ENCODE results near the gene B4GAT1. TPM values are rescaled to one million over a fixed set of nuclear protein-coding genes. Genes with fewer than 3 reads are reported as not detected.

The B4GAT1 gene
- total and polyA plus RNA-seq, 2 of the 13 experiments (the other 11 are each of a cell fraction or from before 2014, with no cell fraction given) = 40.4 to 109 TPM

GRCh38 chr11:66326261-66327111 is 20.9 kb downstream of the B4GAT1 start (continued):
- TF ChIP-seq HIVEP1 (CRISPR knock-in tag; IDR thresholded peaks at IDR 0.05) = 0 out of 2 replicates have a peak, but pooled peaks have one; percentile 6
- no peak for TF ChIP-seq RERE (CRISPR knock-in tag; IDR thresholded peaks at IDR 0.05; ENCODE audit: low read depth)
- TF ChIP-seq ZNF256 (CRISPR knock-in tag; conservative IDR thresholded peaks at IDR 0.05) = no peak

GRCh38 chr11:66325263-66325671 is 22.2 kb downstream of the B4GAT1 start:
- Histone ChIP-seq H3K27ac (ENCODE audit: extremely low read length, insufficient read depth, low read length) (no peak overlapping the region), H2AFZ (ENCODE audit: low read length) (no peak overlapping the region), H4K20me1 (ENCODE audit: insufficient read depth, low read length) (no peaks in the 10 kb centered on the region), H3K79me2 (ENCODE audit: insufficient read depth, low read length) (no peaks in the 10 kb centered on the region), H3K4me3 (replicated peaks in 1 of 3; ENCODE audit: insufficient read depth in 1 of 3, low read depth in 2 of 3, low read length in 3 of 3) (no peak overlapping the region), H3K27me3 (ENCODE audit: control insufficient read depth in 1 of 2, insufficient read depth in 2 of 2, low read length in 2 of 2) (peaks cover 0 to 24% of the 10 kb centered on the region in 2 experiments; a peak in 3 of 5 replicates), H3K9ac (ENCODE audit: insufficient read depth, low read depth, low read length) (no peak overlapping the region), H3K4me1 (ENCODE audit: insufficient read depth, low read length) (peaks cover 69% of the 10 kb centered on the region), H3K9me3 (ENCODE audit: low read length) (no peaks in the 10 kb centered on the region), H3K36me3 (replicated peaks in 1 of 2; ENCODE audit: control insufficient read depth in 1 of 2, insufficient read depth in 2 of 2, low read length in 2 of 2) (no peaks in the 10 kb centered on the region), H3K4me2 (ENCODE audit: low read depth, low read length) (no peak overlapping the region; the same call in 1 of the 2 replicates)
- no TSS peak for BruUV-seq (replicated peaks)
- TF ChIP-seq ZIK1 (CRISPR knock-in tag; IDR thresholded peaks at IDR 0.05; ENCODE audit: borderline replicate concordance, low read depth) = no peak
- 0 out of 2 replicates have a peak, but pooled peaks have one; percentile 5 for TF ChIP-seq ZNF687 (CRISPR knock-in tag; IDR thresholded peaks at IDR 0.05)
- TF ChIP-seq ZNF670 (CRISPR knock-in tag; IDR thresholded peaks at IDR 0.05; ENCODE audit: borderline replicate concordance) = no peak
- peak; percentile 87 for TF ChIP-seq MNT (IDR thresholded peaks at IDR 0.05)
- 61% methylated on average over 5 of the region's 8 CpGs for WGBS (ENCODE audit: low lambda C conversion rate)
- in situ Hi-C loops (cut with HindIII; ENCODE audit: extremely low pct_ligation_motif_present, low pct_unique_long_range_greater_than_20kb) (loop anchor here (5.0 kb wide), 1 partner anchor 33 kb away; the partner anchor contains the start of gene TMEM151A), intact Hi-C loops (cut with micrococcal nuclease; ENCODE audit: unreplicated experiment) (loop anchor here (5.0 kb wide), 1 partner anchor 543 kb away; the partner anchor contains the start of gene AP5B1)
- ATAC-seq (no peak), FAIRE-seq (no peak), DNase-seq (ENCODE audit: low spot score) (no peak)
- CTCF ChIA-PET (ENCODE audit: low intra/inter-chr PET ratio, low total read pairs) = interaction anchor here (1.8 kb wide), 1 partner anchor 13 kb away, joined by 4 read pairs; no protein-coding TSS in a partner anchor
- POLR2A ChIA-PET = interaction anchor here (1.1 to 1.8 kb wide), 2 partner anchors 10 to 13 kb away, joined by 3 to 5 read pairs; no protein-coding TSS in a partner anchor
